GM13977 (cell line): ENCODE data around the gene MEP1A.

Experiments
- DNase-seq: peaks from one replicate; pipeline ENCODE4 v3.0.0; 2012; ENCODE audit warnings: low spot score
- CTCF ChIP-seq: IDR thresholded peaks from 2 replicates; pipeline ENCODE4 v1.5.1; 2012; ENCODE audit warnings: mild to moderate bottlenecking, control low read depth; ENCODE audit not compliant: insufficient read depth; ENCODE audit errors: extremely low read depth, missing control alignments
- in situ Hi-C: fragments of 300-500 bp; cut with MboI; formaldehyde crosslinking; loops from one replicate; pipeline ENCODE4 v1.12.0; 2022; ENCODE audit warnings: low sequenced_read_pairs, low pct_unique_long_range_greater_than_20kb, mixed read lengths, inconsistent platforms; ENCODE audit not compliant: unreplicated experiment

Gene MEP1A

GRCh38 chr6:46867411-46867810 is 74.2 kb downstream of the MEP1A start:
- in situ Hi-C loops, result no loop called here
- no peak for TF ChIP-seq CTCF
- no peak for DNase-seq

- DNase-seq, result no peak
- in situ Hi-C loops, result no loop called here
- no peak for TF ChIP-seq CTCF
These were observed 82.9 kb downstream of the MEP1A start for GRCh38 chr6:46876126-46876525.

- no peak for TF ChIP-seq CTCF
- in situ Hi-C loops, result no loop called here
- no peak for DNase-seq
These were observed 85.8 kb downstream of the MEP1A start for GRCh38 chr6:46879003-46879402.

GRCh38 chr6:46882645-46883044 is 89.5 kb downstream of the MEP1A start:
- in situ Hi-C loops, result no loop called here
- TF ChIP-seq CTCF, result no peak
- DNase-seq, result no peak

GRCh38 chr6:46888031-46888430 is 94.8 kb downstream of the MEP1A start:
- in situ Hi-C loops, result no loop called here
- no peak for TF ChIP-seq CTCF
- DNase-seq, result no peak

GRCh38 chr6:46888578-46888977 is 95.4 kb downstream of the MEP1A start:
- in situ Hi-C loops, result no loop called here
- no peak for DNase-seq
- TF ChIP-seq CTCF, result no peak
